SU-DHL-6 (cell line): ENCODE measurements around the gene P3H3.

Source experiments
- EZH2phosphoT487 ChIP-seq: fragments of 200-600 bp; sonication (generic), shearing (Covaris generic); conservative IDR thresholded peaks from 2 replicates; pipeline ENCODE4 v1.6.1; 2018; ENCODE audit warnings: mild to moderate bottlenecking, antibody characterized with exemption, low read length, moderate library complexity, mixed read lengths
- TF ChIP-seq, protein P1 (sequence below): fragments of 200-600 bp; sonication (generic); IDR thresholded peaks from one replicate; pipeline ENCODE4 v1.5.1; 2017; ENCODE audit warnings: antibody characterized with exemption, mild to moderate bottlenecking, low read length, moderate library complexity; ENCODE audit not compliant: insufficient read depth, poor library complexity, severe bottlenecking

DNA sequence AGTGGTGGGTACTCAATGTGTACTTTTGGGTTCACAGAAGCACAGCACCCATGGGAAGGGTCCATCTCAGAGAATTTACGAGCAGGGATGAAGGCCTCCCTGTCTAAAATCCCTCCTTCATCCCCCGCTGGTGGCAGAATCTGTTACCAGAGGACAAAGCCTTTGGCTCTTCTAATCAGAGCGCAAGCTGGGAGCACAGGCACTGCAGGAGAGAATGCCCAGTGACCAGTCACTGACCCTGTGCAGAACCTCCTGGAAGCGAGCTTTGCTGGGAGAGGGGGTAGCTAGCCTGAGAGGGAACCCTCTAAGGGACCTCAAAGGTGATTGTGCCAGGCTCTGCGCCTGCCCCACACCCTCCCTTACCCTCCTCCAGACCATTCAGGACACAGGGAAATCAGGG, 8.0 kb upstream of the P3H3 start:
- TF ChIP-seq, protein P1, sequence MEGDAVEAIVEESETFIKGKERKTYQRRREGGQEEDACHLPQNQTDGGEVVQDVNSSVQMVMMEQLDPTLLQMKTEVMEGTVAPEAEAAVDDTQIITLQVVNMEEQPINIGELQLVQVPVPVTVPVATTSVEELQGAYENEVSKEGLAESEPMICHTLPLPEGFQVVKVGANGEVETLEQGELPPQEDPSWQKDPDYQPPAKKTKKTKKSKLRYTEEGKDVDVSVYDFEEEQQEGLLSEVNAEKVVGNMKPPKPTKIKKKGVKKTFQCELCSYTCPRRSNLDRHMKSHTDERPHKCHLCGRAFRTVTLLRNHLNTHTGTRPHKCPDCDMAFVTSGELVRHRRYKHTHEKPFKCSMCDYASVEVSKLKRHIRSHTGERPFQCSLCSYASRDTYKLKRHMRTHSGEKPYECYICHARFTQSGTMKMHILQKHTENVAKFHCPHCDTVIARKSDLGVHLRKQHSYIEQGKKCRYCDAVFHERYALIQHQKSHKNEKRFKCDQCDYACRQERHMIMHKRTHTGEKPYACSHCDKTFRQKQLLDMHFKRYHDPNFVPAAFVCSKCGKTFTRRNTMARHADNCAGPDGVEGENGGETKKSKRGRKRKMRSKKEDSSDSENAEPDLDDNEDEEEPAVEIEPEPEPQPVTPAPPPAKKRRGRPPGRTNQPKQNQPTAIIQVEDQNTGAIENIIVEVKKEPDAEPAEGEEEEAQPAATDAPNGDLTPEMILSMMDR, result no peak
- TF ChIP-seq EZH2phosphoT487, result no peak
